OCI-LY3 (cell line): ENCODE measurements around the gene C1orf105.

Experiments used
- H2AFZ ChIP-seq: fragments of 200-600, 300-600 bp; shearing (Covaris generic); 2 replicates; pipeline ENCODE4 v1.6.0; 2014; ENCODE audit warnings: antibody characterized with exemption, low read depth, low read length
- H3K27ac ChIP-seq: fragments of 200-600, 300-600 bp; sonication (generic); 2 replicates; pipeline ENCODE4 v1.5.1; 2014; ENCODE audit warnings: mild to moderate bottlenecking, low read length, moderate library complexity, mixed read lengths
- H3K27me3 ChIP-seq: fragments of 200-600, 300-600 bp; sonication (generic); 2 replicates; pipeline ENCODE4 v1.6.1; 2014; ENCODE audit warnings: low read depth, low read length, mixed read lengths
- H3K36me3 ChIP-seq: fragments of 200-600, 300-600 bp; sonication (generic); replicated peaks from 2 replicates; pipeline ENCODE3; 2014; ENCODE audit warnings: low read depth, low read length, mixed read lengths
- H3K4me1 ChIP-seq: fragments of 300-600, 200-600 bp; sonication (generic); 2 replicates; pipeline ENCODE4 v1.6.1; 2014; ENCODE audit warnings: low read length, mixed read lengths
- H3K4me2 ChIP-seq: fragments of 200-600, 300-600 bp; sonication (generic); 2 replicates; pipeline ENCODE4 v1.6.1; 2014; ENCODE audit warnings: low read length, mixed read lengths
- H3K4me3 ChIP-seq: fragments of 300-600, 200-600 bp; sonication (generic); 2 replicates; pipeline ENCODE4 v1.5.1; 2014; ENCODE audit warnings: antibody characterized with exemption, mild to moderate bottlenecking, low read length, moderate library complexity
- H3K79me2 ChIP-seq: fragments of 300-600, 200-600 bp; shearing (Covaris generic); 2 replicates; pipeline ENCODE4 v1.6.1; 2014; ENCODE audit warnings: mild to moderate bottlenecking, low read length, mixed read lengths
- H3K9ac ChIP-seq: fragments of 300-600, 200-600 bp; shearing (Covaris generic); 2 replicates; pipeline ENCODE4 v1.6.0; 2014; ENCODE audit warnings: mild to moderate bottlenecking, low read length, moderate library complexity
- H3K9me3 ChIP-seq: fragments of 200-600, 300-600 bp; shearing (Covaris generic); 2 replicates; pipeline ENCODE4 v1.6.1; 2014; ENCODE audit warnings: low read length, mixed read lengths; ENCODE audit not compliant: insufficient read depth
- H4K20me1 ChIP-seq: fragments of 200-600, 300-600 bp; sonication (generic); 2 replicates; pipeline ENCODE4 v1.6.1; 2016; ENCODE audit warnings: low read length, mixed read lengths; ENCODE audit not compliant: insufficient read depth
- CTCF ChIP-seq: fragments of 200-600, 300-600 bp; sonication (generic); IDR thresholded peaks from 2 replicates; pipeline ENCODE4 v1.5.1; 2014; ENCODE audit warnings: antibody characterized with exemption, low read length, low read depth
- EZH2phosphoT487 ChIP-seq: fragments of 200-600 bp; shearing (Covaris generic); IDR thresholded peaks from 2 replicates; pipeline ENCODE4 v1.6.1; 2018; ENCODE audit warnings: antibody characterized with exemption, mixed run types, low read depth

Gene C1orf105

GRCh38 chr1:172472495-172472894 is 52.0 kb downstream of the C1orf105 start:
- no peak overlapping the region for H3K4me2 ChIP-seq
- H3K27ac ChIP-seq: no peak overlapping the region
- no peak overlapping the region for H2AFZ ChIP-seq
- no peaks in the 10 kb centered on the region for H3K79me2 ChIP-seq
- no peaks in the 10 kb centered on the region for H3K4me1 ChIP-seq
- H3K9me3 ChIP-seq: no peaks in the 10 kb centered on the region
- no peaks in the 10 kb centered on the region for H3K27me3 ChIP-seq
- no peak for TF ChIP-seq EZH2phosphoT487
- no peak for TF ChIP-seq CTCF
- H3K9ac ChIP-seq: no peak overlapping the region
- H3K36me3 ChIP-seq: no peaks in the 10 kb centered on the region
- H4K20me1 ChIP-seq: no peaks in the 10 kb centered on the region
- H3K4me3 ChIP-seq: no peak overlapping the region

- no peaks in the 10 kb centered on the region for H3K79me2 ChIP-seq
- H3K4me3 ChIP-seq: no peak overlapping the region
- no peak overlapping the region for H3K4me2 ChIP-seq
- no peaks in the 10 kb centered on the region for H3K27me3 ChIP-seq
- H3K36me3 ChIP-seq: no peaks in the 10 kb centered on the region
- H4K20me1 ChIP-seq: no peaks in the 10 kb centered on the region
- no peak for TF ChIP-seq CTCF
- TF ChIP-seq EZH2phosphoT487: no peak
- no peak overlapping the region for H3K27ac ChIP-seq
- no peak overlapping the region for H3K9ac ChIP-seq
- H3K4me1 ChIP-seq: no peaks in the 10 kb centered on the region
- H3K9me3 ChIP-seq: no peaks in the 10 kb centered on the region
- no peak overlapping the region for H2AFZ ChIP-seq
Observed at GRCh38 chr1:172473302-172473701, 52.8 kb downstream of the C1orf105 start.

- Histone ChIP-seq H3K79me2 (no peaks in the 10 kb centered on the region), H3K36me3 (no peaks in the 10 kb centered on the region), H3K27me3 (no peaks in the 10 kb centered on the region), H3K9me3 (no peaks in the 10 kb centered on the region), H3K4me1 (no peaks in the 10 kb centered on the region), H2AFZ (no peak overlapping the region), H3K4me3 (no peak overlapping the region), H3K9ac (no peak overlapping the region), H3K27ac (no peak overlapping the region), H4K20me1 (no peaks in the 10 kb centered on the region), H3K4me2 (no peak overlapping the region)
- TF ChIP-seq CTCF: no peak
- TF ChIP-seq EZH2phosphoT487: no peak
Observed at GRCh38 chr1:172473842-172474241, 53.4 kb downstream of the C1orf105 start.

- no peaks in the 10 kb centered on the region for H3K36me3 ChIP-seq
- no peaks in the 10 kb centered on the region for H3K4me1 ChIP-seq
- H3K79me2 ChIP-seq: no peaks in the 10 kb centered on the region
- no peak overlapping the region for H2AFZ ChIP-seq
- no peak overlapping the region for H3K27ac ChIP-seq
- no peaks in the 10 kb centered on the region for H4K20me1 ChIP-seq
- H3K9ac ChIP-seq: no peak overlapping the region
- no peaks in the 10 kb centered on the region for H3K27me3 ChIP-seq
- no peak overlapping the region for H3K4me3 ChIP-seq
- no peak overlapping the region for H3K4me2 ChIP-seq
- no peaks in the 10 kb centered on the region for H3K9me3 ChIP-seq
- TF ChIP-seq EZH2phosphoT487 (no peak), CTCF (no peak)
Observed at GRCh38 chr1:172476218-172476811, 55.8 kb downstream of the C1orf105 start.
